ENCODE data around the gene SPAG4.

The SPAG4 gene

GRCh38 chr20:35578469-35578868 is 37.2 kb upstream of the SPAG4 start:
- no peaks in the 10 kb centered on the region for H3K9me2 ChIP-seq (replicated peaks; ENCODE audit: low read depth, low read length)
- H3K9me3 ChIP-seq (ENCODE audit: insufficient read depth, low read depth, low read length) = no peaks in the 10 kb centered on the region
- H2AFZ ChIP-seq (ENCODE audit: low read length) = no peak overlapping the region
- no peaks in the 10 kb centered on the region for H4K20me1 ChIP-seq (ENCODE audit: insufficient read depth, low read length, poor library complexity, severe bottlenecking)
- no peak overlapping the region for H3K4me3 ChIP-seq (ENCODE audit: low read length, poor library complexity, severe bottlenecking)
- H3K27me3 ChIP-seq (ENCODE audit: insufficient read depth, low read length, poor library complexity, severe bottlenecking) = no peaks in the 10 kb centered on the region
- H3K9ac ChIP-seq (ENCODE audit: low read depth, low read length, poor library complexity, severe bottlenecking) = no peak overlapping the region
- no peak for TF ChIP-seq EZH2phosphoT487 (IDR thresholded peaks at IDR 0.05; ENCODE audit: borderline replicate concordance)
- no peak for TF ChIP-seq CTCF (conservative IDR thresholded peaks at IDR 0.05; ENCODE audit: low read length)
- H3K4me1 ChIP-seq (ENCODE audit: insufficient read depth, low read length, poor library complexity, severe bottlenecking) = no peaks in the 10 kb centered on the region
- no peaks in the 10 kb centered on the region for H3K79me2 ChIP-seq (ENCODE audit: insufficient read depth, low read length)
- no peaks in the 10 kb centered on the region for H3K36me3 ChIP-seq (ENCODE audit: insufficient read depth, low read length)
- H3F3A ChIP-seq (ENCODE audit: low read depth) = no peaks in the 10 kb centered on the region
- no peak overlapping the region for H3K4me2 ChIP-seq (ENCODE audit: low read depth, low read length, poor library complexity, severe bottlenecking)

- TF ChIP-seq EZH2phosphoT487 (IDR thresholded peaks at IDR 0.05; ENCODE audit: borderline replicate concordance) = no peak
- no peak for TF ChIP-seq CTCF (conservative IDR thresholded peaks at IDR 0.05; ENCODE audit: low read length)
- no peaks in the 10 kb centered on the region for H4K20me1 ChIP-seq (ENCODE audit: insufficient read depth, low read length, poor library complexity, severe bottlenecking)
- no peak overlapping the region for H3K4me3 ChIP-seq (ENCODE audit: low read length, poor library complexity, severe bottlenecking)
These were observed 36.4 kb upstream of the SPAG4 start for GRCh38 chr20:35579196-35579595.

GRCh38 chr20:35582131-35582530 is 33.5 kb upstream of the SPAG4 start:
- Histone ChIP-seq H3K27me3 (ENCODE audit: insufficient read depth, low read length, poor library complexity, severe bottlenecking) (no peaks in the 10 kb centered on the region), H3K4me2 (ENCODE audit: low read depth, low read length, poor library complexity, severe bottlenecking) (no peak overlapping the region), H3K4me1 (ENCODE audit: insufficient read depth, low read length, poor library complexity, severe bottlenecking) (no peaks in the 10 kb centered on the region), H3K9me3 (ENCODE audit: insufficient read depth, low read depth, low read length) (no peaks in the 10 kb centered on the region), H3K9me2 (replicated peaks; ENCODE audit: low read depth, low read length) (no peaks in the 10 kb centered on the region), H3F3A (ENCODE audit: low read depth) (no peaks in the 10 kb centered on the region), H2AFZ (ENCODE audit: low read length) (no peak overlapping the region), H4K20me1 (ENCODE audit: insufficient read depth, low read length, poor library complexity, severe bottlenecking) (no peaks in the 10 kb centered on the region), H3K9ac (ENCODE audit: low read depth, low read length, poor library complexity, severe bottlenecking) (no peak overlapping the region), H3K4me3 (ENCODE audit: low read length, poor library complexity, severe bottlenecking) (no peak overlapping the region), H3K79me2 (ENCODE audit: insufficient read depth, low read length) (no peaks in the 10 kb centered on the region), H3K36me3 (ENCODE audit: insufficient read depth, low read length) (no peaks in the 10 kb centered on the region)
- no peak for TF ChIP-seq EZH2phosphoT487 (IDR thresholded peaks at IDR 0.05; ENCODE audit: borderline replicate concordance)
- no peak for TF ChIP-seq CTCF (conservative IDR thresholded peaks at IDR 0.05; ENCODE audit: low read length)

More at GRCh38 chr20:35579196-35579595, 36.4 kb upstream of the SPAG4 start:
- Histone ChIP-seq H3K9me3 (ENCODE audit: insufficient read depth, low read depth, low read length) (no peaks in the 10 kb centered on the region), H3K4me1 (ENCODE audit: insufficient read depth, low read length, poor library complexity, severe bottlenecking) (no peaks in the 10 kb centered on the region), H3K36me3 (ENCODE audit: insufficient read depth, low read length) (no peaks in the 10 kb centered on the region), H3F3A (ENCODE audit: low read depth) (no peaks in the 10 kb centered on the region), H3K9me2 (replicated peaks; ENCODE audit: low read depth, low read length) (no peaks in the 10 kb centered on the region), H3K4me2 (ENCODE audit: low read depth, low read length, poor library complexity, severe bottlenecking) (no peak overlapping the region), H3K79me2 (ENCODE audit: insufficient read depth, low read length) (no peaks in the 10 kb centered on the region), H3K9ac (ENCODE audit: low read depth, low read length, poor library complexity, severe bottlenecking) (no peak overlapping the region), H2AFZ (ENCODE audit: low read length) (no peak overlapping the region), H3K27me3 (ENCODE audit: insufficient read depth, low read length, poor library complexity, severe bottlenecking) (no peaks in the 10 kb centered on the region)
